Muscle of arm (tissue), 14 donors: ENCODE results near the gene ZNF747. TPM values are rescaled to one million over a fixed set of nuclear protein-coding genes. Genes with fewer than 3 reads are reported as not detected.

Experiments
- DNase-seq: peaks from one replicate; pipeline ENCODE4 v3.0.0-alpha.2; 2013
- long read RNA-seq, 11 donors: transcript quantifications; one replicate each; lab custom pipeline, GENCODE V29; 2026
- polyA plus RNA-seq, 12 donors: library from polyadenylated mRNA; unstranded; fragments of 120-200 nt; gene quantifications; one replicate each; pipeline ENCODE4 v1.2.1, GENCODE V29; 2013; ENCODE audit not compliant: insufficient read length in 12 of 12

Gene ZNF747
- 1 to 10 TPM in 11 of 12 donors, not detected in 1; 5.6 to 7.8 (median 6.5) TPM for polyA plus RNA-seq
- long read RNA-seq, donor 1, partial matches to known transcripts = 0 of 1 reads
- long read RNA-seq, donor 1, other reads (novel, unspliced or antisense) = 0 of 1 reads
- long read RNA-seq, donor 2, partial matches to known transcripts = 0 of 4 reads
- long read RNA-seq, donor 2, other reads (novel, unspliced or antisense) = 0 of 4 reads
- long read RNA-seq, donor 3, partial matches to known transcripts = 0 of 1 reads
- long read RNA-seq, donor 3, other reads (novel, unspliced or antisense) = 0 of 1 reads
- long read RNA-seq, donor 4 = 0 reads
- long read RNA-seq, donor 5, partial matches to known transcripts = 0 of 3 reads
- long read RNA-seq, donor 5, other reads (novel, unspliced or antisense) = 0 of 3 reads
- long read RNA-seq, donor 6, partial matches to known transcripts = 0 of 2 reads
- long read RNA-seq, donor 6, other reads (novel, unspliced or antisense) = 0 of 2 reads
- long read RNA-seq, donor 7, partial matches to known transcripts = 0 of 1 reads
- long read RNA-seq, donor 7, other reads (novel, unspliced or antisense) = 0 of 1 reads
- long read RNA-seq, donor 8, partial matches to known transcripts = 0 of 4 reads
- long read RNA-seq, donor 8, other reads (novel, unspliced or antisense) = 0 of 4 reads
- long read RNA-seq, donor 9 = 0 reads
- long read RNA-seq, donor 10, partial matches to known transcripts = 0 of 4 reads
- long read RNA-seq, donor 10, other reads (novel, unspliced or antisense) = 0 of 4 reads
- long read RNA-seq, donor 11, partial matches to known transcripts = 0 of 2 reads
- long read RNA-seq, donor 11, other reads (novel, unspliced or antisense) = 0 of 2 reads

- DNase-seq = peak; percentile 93
Measured at GRCh38 chr16:30534368-30535105, at the start of gene ZNF747. ZNF747 (minus strand) TSS chr16:30534858; CDS start chr16:30534679, 179 bp downstream.

GRCh38 chr16:30582611-30583340 lies 48.1 kb upstream of the ZNF747 start:
- no peak for DNase-seq

GRCh38 chr16:30581457-30581856 lies 46.8 kb upstream of the ZNF747 start:
- DNase-seq = no peak

- no peak for DNase-seq
Measured at GRCh38 chr16:30574678-30575077, 40.0 kb upstream of the ZNF747 start.

- peak; percentile 97 for DNase-seq
Measured at GRCh38 chr16:30571445-30572322, 37.0 kb upstream of the ZNF747 start, which contains the start of gene ZNF688. ZNF688 (minus strand) TSS chr16:30571714; CDS start chr16:30571629, 85 bp downstream.

- DNase-seq = peak; percentile 55
Measured at GRCh38 chr16:30570636-30571444, 36.2 kb upstream of the ZNF747 start.

GRCh38 chr16:30569746-30570635 lies 35.3 kb upstream of the ZNF747 start:
- DNase-seq = no peak

GRCh38 chr16:30569281-30569680 lies 34.6 kb upstream of the ZNF747 start:
- DNase-seq = no peak

GRCh38 chr16:30567991-30568638 lies 33.5 kb upstream of the ZNF747 start:
- DNase-seq = no peak

GRCh38 chr16:30567160-30567990 lies 32.7 kb upstream of the ZNF747 start:
- no peak for DNase-seq

- no peak for DNase-seq
Measured at GRCh38 chr16:30566531-30566930, 31.9 kb upstream of the ZNF747 start.

GRCh38 chr16:30565984-30566383 lies 31.3 kb upstream of the ZNF747 start:
- no peak for DNase-seq

GRCh38 chr16:30565526-30565925 lies 30.9 kb upstream of the ZNF747 start:
- no peak for DNase-seq

GRCh38 chr16:30562021-30562420 lies 27.4 kb upstream of the ZNF747 start:
- DNase-seq = no peak

GRCh38 chr16:30561089-30561816 lies 26.6 kb upstream of the ZNF747 start:
- no peak for DNase-seq

- DNase-seq = no peak
Measured at GRCh38 chr16:30559690-30560089, 25.0 kb upstream of the ZNF747 start.
